Measurements from ENCODE around the gene CDC14C.
"Not testable (repeated sequence)": the region's sequence is repeated elsewhere in the genome, so short reads cannot be mapped to it uniquely, and the experiment has no call there.

The CDC14C gene

DNA sequence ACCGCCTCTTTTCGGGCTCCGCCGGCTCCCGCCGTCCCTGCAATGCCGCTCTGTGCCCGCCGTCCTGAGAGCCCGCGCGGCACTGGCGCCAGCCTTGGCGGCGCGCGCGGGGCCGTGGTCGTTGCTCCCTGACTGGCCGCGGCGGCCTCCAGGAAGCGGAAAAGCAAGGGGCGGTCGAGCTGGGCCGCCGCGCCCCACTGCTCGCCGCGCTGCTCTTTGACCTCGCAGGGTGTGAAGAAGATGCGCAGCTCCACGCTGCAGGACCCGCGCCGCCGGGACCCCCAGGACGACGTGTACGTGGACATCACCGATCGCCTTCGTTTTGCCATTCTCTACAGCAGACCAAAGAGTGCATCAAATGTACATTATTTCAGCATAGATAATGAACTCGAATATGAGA, at the start of gene CDC14C:
CDC14C (plus strand) TSS at position 115 of the 400 bp plus-strand sequence; CDS start at position 241, 126 bp downstream.
- no peak for DNase-seq

DNA sequence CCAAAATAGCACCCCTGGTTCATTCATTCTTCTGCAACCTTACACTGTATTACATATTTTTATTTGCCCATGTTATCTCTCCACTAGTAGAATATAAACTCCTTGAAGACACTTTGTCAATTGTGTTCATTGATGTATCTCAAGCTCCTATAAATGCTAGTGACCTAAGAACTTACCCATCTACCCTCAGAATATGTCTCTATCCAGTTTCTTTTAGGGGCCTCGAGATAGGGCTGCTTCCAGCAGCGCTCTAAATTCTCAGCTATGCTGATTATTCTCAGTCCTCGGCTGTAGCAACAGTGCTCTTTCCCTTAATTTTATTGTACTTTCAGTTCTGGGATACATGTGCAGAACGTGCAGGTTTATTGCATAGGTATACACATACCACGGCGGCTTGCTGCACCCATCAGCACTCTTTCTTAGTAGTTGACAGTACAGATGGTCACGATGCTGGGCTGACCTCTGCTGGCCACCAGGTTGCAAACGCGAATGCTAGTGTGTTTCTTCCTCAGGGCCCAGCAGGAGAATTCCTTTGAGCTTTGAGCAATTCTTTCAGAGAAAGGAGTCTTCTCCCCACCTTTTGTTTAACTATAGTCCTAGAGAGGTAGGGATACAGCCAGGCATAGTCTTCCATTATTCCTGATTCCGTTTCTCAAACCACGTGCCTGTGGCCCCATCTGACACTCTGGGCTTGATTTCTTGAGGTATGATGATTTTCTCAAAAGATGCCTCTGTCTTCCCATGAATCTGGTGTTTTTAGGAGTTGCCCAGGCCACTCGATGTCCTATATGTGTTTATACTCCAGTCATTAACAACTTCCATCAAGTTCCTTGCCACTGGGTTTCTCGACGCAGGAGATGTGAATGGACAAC, 49.1 kb upstream of the CDC14C start:
- DNase-seq = no peak

DNA sequence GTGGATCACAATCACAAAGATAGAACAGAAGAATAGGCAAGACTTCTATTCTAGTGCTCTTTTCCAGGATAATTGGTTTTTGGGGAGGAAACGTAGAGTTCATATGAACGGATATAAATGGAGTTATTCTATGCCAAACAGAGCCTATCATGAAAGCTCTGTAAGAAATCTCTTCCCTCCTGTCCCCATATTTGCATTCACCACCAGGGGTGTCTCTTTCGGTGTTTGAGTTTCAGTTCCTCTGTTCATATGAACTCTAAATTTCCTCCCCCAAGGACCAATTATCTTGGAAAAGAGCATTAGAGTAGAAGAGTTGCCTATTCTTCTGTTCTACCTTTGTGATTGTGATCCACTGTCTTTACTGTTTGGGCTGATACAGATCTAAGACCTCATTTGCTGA, 48.3 kb upstream of the CDC14C start:
- no peak for DNase-seq

DNA sequence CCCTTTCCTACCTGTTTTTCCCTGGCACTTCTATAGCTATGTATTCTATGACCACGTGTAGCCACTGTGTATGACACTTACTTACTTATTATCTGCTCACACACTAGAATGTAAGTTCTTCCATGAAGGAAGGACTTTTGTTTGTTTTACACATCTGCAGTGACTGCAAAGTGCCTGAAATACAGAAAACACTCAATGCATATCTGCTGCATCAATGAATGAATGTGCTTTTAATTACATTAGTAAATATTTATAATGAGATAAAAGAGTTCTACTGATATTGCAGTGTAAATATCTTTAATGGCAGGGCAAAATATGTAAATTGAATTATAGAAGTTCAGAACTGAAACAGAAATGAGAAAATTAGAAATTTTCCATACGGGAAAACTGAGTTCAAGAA, 43.5 kb upstream of the CDC14C start:
- no peak for DNase-seq

DNA sequence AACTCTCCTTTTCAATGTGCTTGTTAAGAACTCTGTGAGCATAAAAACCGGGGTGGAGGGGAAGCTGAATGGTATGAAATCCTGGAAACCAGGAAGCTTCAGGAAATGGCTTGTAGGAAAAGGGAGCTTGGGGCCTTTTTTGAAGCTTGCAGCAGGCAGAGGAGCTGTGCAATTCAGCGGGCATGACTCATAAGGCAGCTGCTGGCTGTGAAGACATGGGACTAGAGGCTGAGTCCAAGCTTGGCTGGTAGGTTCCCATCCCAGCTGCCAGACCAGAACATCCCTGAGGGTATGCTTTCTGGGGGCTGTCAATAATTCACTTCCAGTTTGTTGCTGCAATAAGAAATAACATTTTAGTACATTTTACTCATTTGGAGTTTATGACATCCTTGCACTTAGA, 36.8 kb upstream of the CDC14C start:
- no peak for DNase-seq

DNA sequence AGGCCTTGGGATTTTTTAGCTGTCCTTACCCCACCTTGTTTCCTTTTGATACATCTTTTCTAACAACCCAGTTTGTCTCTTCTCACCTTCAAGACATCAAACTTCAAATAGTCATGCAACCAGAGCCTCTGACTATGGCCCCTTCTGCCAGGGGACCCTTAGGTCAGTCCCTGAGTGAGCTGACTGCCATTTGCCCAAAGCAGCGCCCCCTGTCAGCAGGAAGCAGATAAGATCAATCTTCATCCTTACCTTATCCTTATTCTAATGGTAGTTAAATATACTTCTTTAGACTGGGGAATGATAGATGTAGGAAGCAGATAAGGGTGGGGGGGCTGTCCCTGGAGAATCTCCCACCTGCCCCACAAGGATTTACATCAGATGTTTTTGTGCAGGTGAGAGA, 29.8 kb upstream of the CDC14C start:
- no peak for DNase-seq

DNA sequence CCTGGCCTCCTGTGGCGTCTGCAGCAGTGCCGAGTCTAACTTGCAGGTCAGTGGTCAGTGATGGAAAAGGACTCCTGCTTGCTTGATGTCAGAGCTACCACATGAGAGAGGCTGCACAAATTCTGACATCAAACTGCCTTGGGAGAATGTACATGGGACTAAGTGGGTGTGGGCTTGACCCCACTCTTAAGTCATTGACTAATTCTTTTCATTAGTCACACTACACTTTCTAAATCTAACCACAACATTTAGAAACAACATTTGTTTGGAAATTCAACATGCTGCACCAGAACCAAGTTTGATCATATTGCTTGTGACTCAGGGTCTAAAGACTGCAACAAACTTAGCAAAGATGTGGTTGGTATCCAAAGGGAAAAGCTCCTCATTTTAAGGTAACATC, 24.4 kb upstream of the CDC14C start:
- DNase-seq = no peak

DNA sequence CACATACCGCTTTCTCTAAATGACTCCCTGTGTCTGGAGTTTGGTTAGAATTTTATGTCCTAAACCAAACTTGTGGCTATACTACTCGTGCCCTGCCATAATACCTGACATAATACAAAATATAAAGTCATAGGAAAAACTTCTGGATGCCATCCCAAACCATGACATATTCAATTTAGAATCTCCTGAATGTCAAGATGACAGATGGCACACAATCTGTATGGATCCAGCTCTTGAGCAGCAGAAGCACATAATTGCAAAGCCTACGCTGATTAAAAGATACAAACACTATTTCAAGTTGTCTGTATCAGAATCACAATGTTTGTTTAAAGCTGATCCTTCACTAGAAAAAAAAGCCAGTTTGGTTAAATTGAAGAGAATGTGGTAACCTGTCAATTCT, 22.4 kb upstream of the CDC14C start:
- no peak for DNase-seq

DNA sequence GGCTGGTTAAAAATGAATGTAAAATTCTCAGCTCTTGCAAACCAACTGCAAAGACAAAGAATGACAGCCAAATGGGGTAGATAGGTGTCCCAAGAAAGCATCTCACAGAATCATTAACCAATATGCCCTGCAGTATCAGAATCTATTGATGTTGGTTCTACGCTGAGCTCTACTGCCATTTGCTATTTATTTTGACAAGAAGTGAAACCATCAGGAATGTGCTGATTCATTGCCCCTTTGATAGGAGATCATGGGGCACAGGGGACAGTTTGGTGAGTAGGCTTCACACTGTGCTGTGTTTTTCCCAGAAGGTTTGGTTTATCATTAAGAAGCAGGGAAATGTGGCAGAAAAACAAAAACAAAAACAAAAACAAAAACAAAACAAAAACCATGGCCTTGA, 19.4 kb upstream of the CDC14C start:
- no peak for DNase-seq

DNA sequence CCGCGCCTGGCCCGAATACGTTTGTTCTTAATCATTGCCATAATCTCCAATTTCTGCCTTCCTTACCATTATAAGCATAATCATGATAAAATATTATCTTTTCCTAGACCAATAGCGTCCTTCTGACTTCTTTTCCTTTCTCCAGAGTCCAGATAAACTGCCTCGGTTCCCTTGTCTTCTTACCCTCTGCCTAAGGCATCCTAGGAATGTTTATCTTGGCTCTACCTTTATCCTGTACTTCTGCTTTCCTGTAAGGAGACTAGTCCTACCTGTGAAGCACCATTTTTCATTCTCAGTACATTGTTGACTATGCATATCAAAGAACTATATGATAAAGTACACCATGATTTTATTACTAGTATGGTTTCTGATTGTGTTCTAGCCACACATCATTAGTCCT, 18.7 kb upstream of the CDC14C start:
- not testable (repeated sequence) for DNase-seq

DNA sequence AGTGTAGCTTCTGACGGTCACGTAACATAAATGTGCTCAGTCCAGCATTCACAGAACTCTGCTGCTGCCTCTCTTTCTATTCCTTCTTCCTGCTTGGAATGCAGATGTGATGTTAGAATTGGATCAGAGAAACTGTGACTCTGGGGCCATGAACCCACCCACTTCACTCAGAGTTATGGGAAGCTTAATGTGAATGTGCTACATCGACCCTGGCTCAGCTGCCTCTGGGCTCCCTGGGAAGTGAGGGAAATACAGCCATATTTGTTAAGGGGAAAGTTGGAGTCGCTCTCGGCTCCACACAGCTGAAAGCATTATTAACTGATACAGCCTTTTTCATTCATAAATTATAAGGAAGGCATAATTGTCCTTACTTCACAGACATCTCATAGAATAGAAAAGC, 14.5 kb upstream of the CDC14C start:
- not testable (repeated sequence) for DNase-seq

DNA sequence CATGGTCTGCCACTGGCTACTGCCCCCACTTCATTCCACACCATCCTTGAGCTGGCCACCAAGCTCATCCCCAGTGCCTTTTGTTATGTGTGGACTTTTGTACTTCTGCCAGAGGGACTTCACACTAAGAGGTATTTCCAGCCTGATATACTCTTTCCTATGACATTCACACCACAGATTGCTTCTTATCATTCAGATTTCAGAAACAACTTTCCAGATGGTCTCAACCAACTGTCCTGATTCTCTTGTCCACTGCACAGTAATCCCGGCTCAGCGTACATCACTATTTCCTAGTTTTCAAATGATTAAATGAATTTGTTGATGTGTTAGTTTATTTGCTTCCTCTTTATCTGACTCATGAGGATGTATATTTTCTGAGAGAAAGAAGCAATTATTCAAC, 7.1 kb downstream of the CDC14C start:
- no peak for DNase-seq

DNA sequence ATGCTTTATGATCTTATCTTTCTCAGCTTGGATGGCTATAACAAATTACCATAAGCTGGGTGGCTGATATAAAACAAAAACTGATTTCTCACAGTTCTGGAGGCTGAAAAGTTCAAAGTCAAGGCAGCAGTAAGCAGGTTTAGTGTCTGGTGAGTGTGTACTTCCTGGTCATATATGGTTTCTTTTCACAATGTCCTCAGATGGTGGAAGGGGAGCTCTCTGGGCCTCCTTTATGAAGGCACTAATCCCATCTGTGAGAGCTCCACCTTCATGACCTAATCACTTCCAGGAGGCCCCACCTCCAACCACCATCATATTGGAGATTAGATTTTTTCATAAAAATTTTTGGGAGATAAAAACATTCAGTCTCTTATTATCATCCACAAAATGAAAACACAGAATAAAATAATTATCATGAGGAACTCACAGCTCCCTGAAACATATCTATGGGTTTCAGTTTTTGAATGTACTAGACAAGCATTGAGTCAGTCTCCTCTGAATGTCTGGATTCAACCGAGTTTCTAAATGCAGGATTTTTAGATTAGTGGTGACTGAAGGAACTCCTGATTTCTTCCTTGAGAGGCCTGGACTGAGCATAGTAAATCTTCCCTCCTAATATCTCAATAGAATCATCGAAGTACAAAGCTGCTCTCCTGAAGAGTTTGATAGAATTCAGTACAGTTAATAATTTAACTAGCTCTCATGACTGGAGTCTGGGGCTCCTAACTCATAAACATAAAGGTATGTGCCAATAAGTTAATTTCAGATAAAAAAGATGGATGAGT, 8.0 kb downstream of the CDC14C start:
- DNase-seq = no peak

DNA sequence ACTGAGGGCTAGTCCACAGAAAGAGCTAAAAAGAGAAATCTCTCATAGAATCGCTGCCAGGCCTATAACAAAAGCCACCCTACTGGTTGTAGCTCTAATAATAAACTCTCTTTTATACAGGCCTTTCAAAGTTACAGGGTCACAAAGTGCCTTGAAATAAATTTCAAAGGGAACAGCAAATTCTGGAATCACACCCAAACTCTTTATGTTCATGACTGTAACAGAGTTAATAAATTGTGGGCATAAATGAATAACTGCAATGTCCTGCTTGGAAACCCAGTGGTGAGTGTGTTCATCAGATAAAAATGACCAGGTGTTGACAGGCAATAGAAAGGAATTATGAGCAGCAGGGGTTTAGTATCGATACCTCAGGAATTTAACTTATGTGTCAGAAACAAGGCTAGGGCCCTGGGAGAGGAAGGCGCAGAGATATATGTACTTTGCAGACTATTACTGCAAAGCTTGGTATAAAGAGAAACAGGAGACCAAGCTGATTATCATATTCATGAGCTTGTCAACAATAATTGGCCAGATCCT, 9.3 kb downstream of the CDC14C start:
- DNase-seq = no peak

DNA sequence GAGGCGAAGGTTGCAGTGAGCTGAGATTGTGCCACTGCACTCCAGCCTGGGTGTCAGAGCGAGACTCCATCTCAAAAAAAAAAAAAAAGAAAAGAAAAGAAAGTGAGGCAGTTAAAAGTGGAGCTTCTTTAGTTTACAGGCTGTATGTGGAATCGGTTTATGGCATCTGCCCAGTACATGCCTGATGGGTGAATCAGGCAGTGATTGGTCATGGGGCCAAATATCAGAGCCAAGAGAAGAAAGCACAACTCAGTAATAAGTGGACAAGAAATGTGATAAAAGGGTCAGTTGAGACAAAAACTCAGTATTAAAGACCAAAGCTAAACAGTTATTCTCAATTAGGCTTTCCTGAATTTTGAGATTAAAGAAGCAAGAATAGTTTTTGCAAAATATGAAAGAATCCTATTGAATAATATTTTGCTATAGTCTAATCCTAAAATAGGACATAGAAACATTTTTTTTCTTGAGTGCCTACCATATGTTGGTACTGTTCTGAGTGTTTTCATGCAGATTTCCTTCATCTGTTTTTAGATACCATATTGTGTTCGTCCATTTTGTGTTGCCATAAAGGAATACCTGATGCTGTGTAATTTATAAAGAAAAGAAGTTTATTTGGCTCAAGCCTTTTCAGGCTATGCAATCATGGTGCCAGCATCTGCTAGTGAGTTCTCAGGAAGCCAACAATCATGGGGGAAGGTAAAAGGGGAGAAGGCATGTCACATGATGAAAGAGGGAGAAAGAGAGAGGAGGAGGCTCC, 14.4 kb downstream of the CDC14C start:
- no peak for DNase-seq

DNA sequence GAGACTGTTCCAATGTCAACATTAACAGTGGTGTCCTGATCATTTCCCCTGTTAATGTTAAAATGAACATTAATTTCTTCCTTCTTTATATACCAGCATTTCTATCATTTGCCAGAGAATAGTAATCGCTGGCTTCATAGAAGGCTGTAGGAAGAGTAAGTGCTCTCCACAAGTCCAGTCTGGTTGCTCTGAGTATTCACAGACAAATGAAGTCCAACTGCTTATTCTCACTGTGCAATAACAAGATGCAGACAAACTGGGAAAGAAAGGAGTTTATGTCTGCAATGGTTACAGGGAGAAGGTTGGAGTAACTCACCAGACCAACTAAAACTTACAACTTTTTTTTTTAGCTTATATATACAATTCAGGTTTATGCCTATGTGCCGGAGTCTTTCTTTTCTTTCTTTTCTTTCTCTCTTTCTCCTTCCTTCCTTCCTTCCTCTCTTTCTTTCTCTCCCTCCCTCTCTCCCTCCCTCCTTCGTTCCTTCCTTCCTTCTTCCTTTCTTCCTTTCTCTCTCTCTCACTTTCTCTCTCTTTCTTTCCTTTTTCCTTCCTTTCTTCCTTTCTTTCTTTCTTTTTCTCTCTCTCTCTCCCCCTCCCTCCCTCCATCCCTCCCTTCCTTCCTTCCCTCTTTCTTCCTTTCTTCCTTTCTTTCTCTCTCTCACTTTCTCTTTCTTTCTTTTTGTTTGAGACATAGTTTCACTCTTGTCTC, 19.1 kb downstream of the CDC14C start:
- no peak for DNase-seq

DNA sequence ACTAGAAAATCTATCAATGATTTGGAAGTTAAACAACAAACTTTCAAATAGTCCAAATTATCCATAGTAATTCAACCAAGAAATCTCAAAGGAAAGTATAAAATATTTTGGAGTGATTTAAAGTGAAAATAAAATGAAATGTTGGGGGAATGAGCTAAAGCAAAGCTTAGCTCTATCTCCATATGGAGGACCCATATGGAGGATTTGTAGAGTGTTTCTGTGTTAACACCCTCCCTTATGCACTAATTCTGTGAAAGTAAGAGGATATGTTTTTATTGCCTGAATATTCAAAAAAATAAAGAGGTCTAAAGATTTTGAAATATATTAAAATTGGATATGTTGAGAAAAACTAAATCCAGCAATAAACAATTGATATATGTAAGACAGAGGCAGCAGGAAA, 31.6 kb downstream of the CDC14C start:
- DNase-seq = no peak

DNA sequence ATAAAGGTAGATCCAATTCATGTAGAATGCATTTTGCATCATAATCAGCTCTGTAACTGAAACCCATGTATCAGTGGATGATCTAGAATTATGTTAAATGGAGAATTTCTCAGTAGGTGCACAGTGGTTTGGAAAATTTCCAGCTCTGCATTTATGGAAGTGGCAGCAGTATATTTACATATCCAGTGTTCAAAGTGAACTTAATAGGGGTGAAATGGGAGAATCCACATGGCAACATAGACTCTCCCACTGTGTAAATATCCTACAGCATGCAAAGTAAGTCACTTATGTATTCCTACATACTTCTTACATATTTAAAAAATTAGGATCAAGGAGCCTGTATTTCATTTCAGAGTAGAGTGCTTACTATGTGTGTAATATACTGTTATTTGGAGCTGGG, 35.3 kb downstream of the CDC14C start:
- no peak for DNase-seq

DNA sequence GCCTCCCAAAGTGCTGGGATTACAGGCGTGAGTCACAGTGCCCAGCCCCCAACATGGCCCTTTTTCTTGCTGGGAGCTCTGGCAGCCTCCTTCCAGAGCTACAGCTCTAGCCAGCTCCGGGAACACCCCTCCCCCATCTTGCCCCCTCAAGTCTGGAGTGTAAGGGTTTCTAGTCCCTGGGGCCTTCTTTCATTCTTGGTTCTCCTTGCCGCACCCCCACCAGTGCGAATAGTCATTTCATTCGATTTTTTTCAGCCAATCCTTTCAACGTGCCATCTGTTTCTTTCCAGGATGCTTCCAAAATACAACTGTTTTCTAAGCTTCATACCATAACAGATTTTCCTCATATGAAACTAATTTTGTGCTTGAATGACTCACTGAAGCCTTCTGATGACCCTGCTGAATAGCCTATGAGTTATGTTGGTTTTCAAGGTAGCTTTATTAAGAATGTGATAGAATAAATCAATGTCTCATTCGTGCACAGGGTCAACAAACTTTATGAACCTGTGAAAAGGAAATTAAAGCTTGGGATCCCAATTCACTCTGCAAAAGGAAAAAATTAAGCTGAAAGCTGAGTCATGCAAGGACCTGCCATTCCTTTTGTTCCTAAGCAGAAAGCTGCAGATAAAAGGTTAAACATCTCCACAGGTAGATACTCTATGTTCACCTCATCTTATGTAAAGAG, 38.6 kb downstream of the CDC14C start:
- no peak for DNase-seq

DNA sequence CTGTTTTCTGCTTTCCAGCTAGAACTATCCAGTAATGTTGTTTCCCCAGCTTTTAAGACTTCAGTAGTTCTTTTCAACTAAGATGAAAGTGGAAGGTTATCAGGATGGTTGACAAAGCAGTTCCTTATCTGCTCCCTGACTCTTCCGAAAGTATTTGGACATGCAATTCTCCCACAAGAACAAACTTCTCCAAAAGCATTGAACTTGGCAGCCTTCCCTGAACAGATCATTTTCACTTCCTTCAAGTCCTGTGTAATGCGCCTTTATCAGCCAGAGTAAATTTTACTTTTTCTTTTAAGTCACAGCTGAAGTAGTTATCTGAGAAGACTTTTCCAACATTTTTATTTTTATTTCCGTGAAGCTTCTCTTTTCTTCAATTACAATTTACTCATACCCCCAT, 39.7 kb downstream of the CDC14C start:
- DNase-seq = no peak

DNA sequence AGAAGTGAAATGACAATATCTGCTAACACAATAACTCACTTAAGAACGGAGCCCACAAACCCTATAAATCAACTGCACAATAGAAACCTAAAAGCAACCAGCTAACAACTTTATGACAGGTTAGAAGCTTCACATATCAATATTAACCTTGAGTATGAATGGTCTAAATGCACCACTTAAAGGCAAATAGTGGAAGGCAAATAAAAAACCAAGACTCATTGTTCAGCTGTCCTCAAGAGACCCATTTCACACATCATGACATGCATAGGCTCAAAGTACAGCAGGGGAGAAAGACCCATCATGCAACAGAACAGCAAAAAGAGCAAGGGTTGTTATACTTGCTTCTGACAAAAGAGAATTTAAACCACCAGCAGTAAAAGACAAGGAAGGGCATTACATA, 46.8 kb downstream of the CDC14C start:
- DNase-seq = no peak

DNA sequence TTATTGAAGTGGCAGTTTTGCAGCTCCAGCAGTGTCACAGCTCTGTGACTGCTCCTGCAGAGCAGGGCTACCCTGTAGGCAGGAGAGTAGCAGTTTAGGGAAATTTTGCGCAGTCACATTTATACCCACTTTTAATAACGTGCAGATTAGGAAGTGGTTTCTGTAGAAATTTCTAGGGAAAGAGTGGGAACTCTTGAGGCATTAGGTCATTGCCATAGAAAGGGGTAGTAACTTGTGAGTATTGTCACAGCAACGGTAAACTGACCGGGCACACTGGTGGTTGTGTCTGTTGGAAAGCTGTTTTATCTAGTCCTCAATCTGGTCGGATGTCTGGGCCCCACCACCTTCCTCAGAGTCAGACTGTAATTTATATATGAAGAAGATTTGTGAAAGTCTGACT, 51.9 kb downstream of the CDC14C start:
- no peak for DNase-seq
